ENCODE results near the gene CPNE4. TPM values are rescaled to one million over a fixed set of nuclear protein-coding genes. Genes with fewer than 3 reads are reported as not detected.

The CPNE4 gene
- total and polyA plus RNA-seq, 2 donors from 2014 or later, result 0.79 to 1.2 TPM

DNA sequence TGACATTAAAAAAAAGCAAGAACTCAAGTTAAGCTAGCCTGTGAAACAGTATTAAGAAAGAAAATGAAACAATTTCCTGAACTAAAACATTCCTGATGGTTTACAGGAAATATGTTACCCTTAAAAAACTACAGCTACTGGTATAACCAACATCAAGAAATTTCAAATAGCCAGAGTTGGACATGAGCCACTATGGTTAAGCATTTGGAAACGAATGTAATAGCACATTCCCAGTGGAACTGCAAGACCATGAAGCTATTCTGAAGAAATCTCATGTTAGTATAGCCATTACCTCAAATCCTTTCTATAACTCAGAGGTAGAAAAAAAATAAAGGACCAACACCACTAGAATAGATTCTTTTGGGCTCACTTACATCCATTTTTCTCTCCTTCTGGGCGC lies 30.2 kb downstream of the CPNE4 start:
- Histone ChIP-seq H3K36me3 (ENCODE audit: control insufficient read depth in 2 of 3, insufficient read depth in 3 of 3, low read length in 3 of 3) (no peaks in the 10 kb centered on the region), H3K9me3 (ENCODE audit: control insufficient read depth in 2 of 3, insufficient read depth in 1 of 3, low read length in 3 of 3) (no peaks in the 10 kb centered on the region), H3K9ac (ENCODE audit: low read length in 3 of 3) (no peak overlapping the region), H3K27me3 (ENCODE audit: control insufficient read depth, insufficient read depth, low read length) (no peaks in the 10 kb centered on the region), H3K27ac (ENCODE audit: low read depth in 2 of 2, low read length in 2 of 2) (no peak overlapping the region), H3K4me3 (ENCODE audit: low read length in 3 of 3) (no peak overlapping the region), H3K4me1 (ENCODE audit: control insufficient read depth in 2 of 3, insufficient read depth in 2 of 3, low read depth in 1 of 3, low read length in 3 of 3) (no peaks in the 10 kb centered on the region)
- TF ChIP-seq, protein P1, sequence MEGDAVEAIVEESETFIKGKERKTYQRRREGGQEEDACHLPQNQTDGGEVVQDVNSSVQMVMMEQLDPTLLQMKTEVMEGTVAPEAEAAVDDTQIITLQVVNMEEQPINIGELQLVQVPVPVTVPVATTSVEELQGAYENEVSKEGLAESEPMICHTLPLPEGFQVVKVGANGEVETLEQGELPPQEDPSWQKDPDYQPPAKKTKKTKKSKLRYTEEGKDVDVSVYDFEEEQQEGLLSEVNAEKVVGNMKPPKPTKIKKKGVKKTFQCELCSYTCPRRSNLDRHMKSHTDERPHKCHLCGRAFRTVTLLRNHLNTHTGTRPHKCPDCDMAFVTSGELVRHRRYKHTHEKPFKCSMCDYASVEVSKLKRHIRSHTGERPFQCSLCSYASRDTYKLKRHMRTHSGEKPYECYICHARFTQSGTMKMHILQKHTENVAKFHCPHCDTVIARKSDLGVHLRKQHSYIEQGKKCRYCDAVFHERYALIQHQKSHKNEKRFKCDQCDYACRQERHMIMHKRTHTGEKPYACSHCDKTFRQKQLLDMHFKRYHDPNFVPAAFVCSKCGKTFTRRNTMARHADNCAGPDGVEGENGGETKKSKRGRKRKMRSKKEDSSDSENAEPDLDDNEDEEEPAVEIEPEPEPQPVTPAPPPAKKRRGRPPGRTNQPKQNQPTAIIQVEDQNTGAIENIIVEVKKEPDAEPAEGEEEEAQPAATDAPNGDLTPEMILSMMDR (IDR thresholded peaks at IDR 0.05; ENCODE audit: borderline replicate concordance, extremely low read depth, insufficient read depth), result no peak
- intact Hi-C loops (cut with DNase I), result no loop called here
- DNase-seq (no peak), FAIRE-seq (no peak)

DNA sequence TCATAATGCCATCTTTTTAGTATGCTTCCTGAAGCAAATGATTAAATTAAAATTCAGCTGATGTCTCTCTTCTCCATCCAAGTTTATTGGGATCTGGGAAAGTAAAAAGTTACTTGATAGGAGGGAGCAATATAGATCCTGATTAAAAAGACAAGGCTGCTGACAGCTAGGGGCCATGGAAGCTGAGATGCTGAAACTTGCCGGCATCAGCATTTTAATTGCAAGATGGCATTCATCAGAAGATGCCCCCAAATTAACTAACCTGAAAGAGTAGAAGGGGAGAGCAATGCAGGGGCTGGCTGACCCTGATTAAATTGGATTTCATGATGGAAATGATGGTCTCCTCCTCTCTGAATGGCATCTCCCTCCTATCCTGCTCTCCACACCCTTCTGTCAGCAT lies 31.1 kb downstream of the CPNE4 start:
- FAIRE-seq (no peak), DNase-seq (no peak)
- H3K36me3 ChIP-seq (ENCODE audit: control insufficient read depth in 2 of 3, insufficient read depth in 3 of 3, low read length in 3 of 3), result no peaks in the 10 kb centered on the region
- no peaks in the 10 kb centered on the region for H3K4me1 ChIP-seq (ENCODE audit: control insufficient read depth in 2 of 3, insufficient read depth in 2 of 3, low read depth in 1 of 3, low read length in 3 of 3)
- H3K4me3 ChIP-seq (ENCODE audit: low read length in 3 of 3), result no peak overlapping the region
- no peaks in the 10 kb centered on the region for H3K9me3 ChIP-seq (ENCODE audit: control insufficient read depth in 2 of 3, insufficient read depth in 1 of 3, low read length in 3 of 3)
- no peak overlapping the region for H3K27ac ChIP-seq (ENCODE audit: low read depth in 2 of 2, low read length in 2 of 2)
- no peak overlapping the region for H3K9ac ChIP-seq (ENCODE audit: low read length in 3 of 3)
- no peaks in the 10 kb centered on the region for H3K27me3 ChIP-seq (ENCODE audit: control insufficient read depth, insufficient read depth, low read length)
- TF ChIP-seq, protein P1 (IDR thresholded peaks at IDR 0.05; ENCODE audit: borderline replicate concordance, extremely low read depth, insufficient read depth), result no peak
- intact Hi-C loops (cut with DNase I), result no loop called here

GRCh38 chr3:132001999-132002398 lies 32.8 kb downstream of the CPNE4 start:
- intact Hi-C loops (cut with DNase I), result no loop called here
- Histone ChIP-seq H3K9ac (ENCODE audit: low read length in 3 of 3) (no peak overlapping the region), H3K4me1 (ENCODE audit: control insufficient read depth in 2 of 3, insufficient read depth in 2 of 3, low read depth in 1 of 3, low read length in 3 of 3) (no peaks in the 10 kb centered on the region), H3K9me3 (ENCODE audit: control insufficient read depth in 2 of 3, insufficient read depth in 1 of 3, low read length in 3 of 3) (no peaks in the 10 kb centered on the region), H3K4me3 (ENCODE audit: low read length in 3 of 3) (no peak overlapping the region), H3K27ac (ENCODE audit: low read depth in 2 of 2, low read length in 2 of 2) (no peak overlapping the region), H3K36me3 (ENCODE audit: control insufficient read depth in 2 of 3, insufficient read depth in 3 of 3, low read length in 3 of 3) (no peaks in the 10 kb centered on the region), H3K27me3 (ENCODE audit: control insufficient read depth, insufficient read depth, low read length) (no peaks in the 10 kb centered on the region)
- FAIRE-seq (no peak), DNase-seq (no peak)
- TF ChIP-seq, protein P1 (IDR thresholded peaks at IDR 0.05; ENCODE audit: borderline replicate concordance, extremely low read depth, insufficient read depth), result no peak

DNA sequence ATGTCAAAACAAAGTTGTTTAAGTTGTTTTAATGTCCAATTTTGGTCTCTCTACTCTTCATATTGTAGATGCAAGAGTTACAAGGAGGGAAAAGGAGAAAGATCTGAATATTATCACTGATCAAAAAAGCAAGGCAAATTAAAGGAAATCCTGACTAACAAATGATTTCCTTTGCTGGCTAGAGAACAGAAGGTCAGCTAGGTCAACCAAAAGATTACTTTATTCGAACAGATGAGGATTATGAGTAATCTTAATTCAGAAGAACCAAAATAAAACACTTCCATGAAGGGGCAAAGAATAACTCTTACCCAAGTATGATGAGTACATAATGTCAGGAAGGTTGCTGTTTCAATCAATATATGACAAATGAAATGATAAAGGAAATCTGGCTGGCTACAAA lies 33.8 kb downstream of the CPNE4 start:
- Histone ChIP-seq H3K27ac (ENCODE audit: low read depth in 2 of 2, low read length in 2 of 2) (no peak overlapping the region), H3K4me1 (ENCODE audit: control insufficient read depth in 2 of 3, insufficient read depth in 2 of 3, low read depth in 1 of 3, low read length in 3 of 3) (no peaks in the 10 kb centered on the region), H3K9me3 (ENCODE audit: control insufficient read depth in 2 of 3, insufficient read depth in 1 of 3, low read length in 3 of 3) (no peaks in the 10 kb centered on the region), H3K27me3 (ENCODE audit: control insufficient read depth, insufficient read depth, low read length) (no peaks in the 10 kb centered on the region), H3K36me3 (ENCODE audit: control insufficient read depth in 2 of 3, insufficient read depth in 3 of 3, low read length in 3 of 3) (no peaks in the 10 kb centered on the region), H3K4me3 (ENCODE audit: low read length in 3 of 3) (no peak overlapping the region), H3K9ac (ENCODE audit: low read length in 3 of 3) (no peak overlapping the region)
- TF ChIP-seq, protein P1 (IDR thresholded peaks at IDR 0.05; ENCODE audit: borderline replicate concordance, extremely low read depth, insufficient read depth), result no peak
- FAIRE-seq (no peak), DNase-seq (no peak)
- intact Hi-C loops (cut with DNase I), result no loop called here

All from kidney (tissue), 14 donors.